Sigmoid colon (tissue), 7 donors: ENCODE data around the gene GRID1. TPM values are rescaled to one million over a fixed set of nuclear protein-coding genes. Genes with fewer than 3 reads are reported as not detected.

ENCODE experiments used
- DNase-seq: peaks from one replicate; pipeline ENCODE4 v3.0.0-alpha.2; 2019
- H3K27ac ChIP-seq, 4 donors: fragments of 200-600 bp; sonication (generic); one replicate each; pipeline ENCODE4 v1.5.1; 2016 to 2019; ENCODE audit warnings: mild to moderate bottlenecking in 1 of 4
- H3K27me3 ChIP-seq, 3 donors: fragments of 200-600 bp; sonication (generic); one replicate each; pipeline ENCODE4 v1.5.1; 2019; ENCODE audit warnings: mild to moderate bottlenecking in 1 of 3
- H3K36me3 ChIP-seq, 4 donors: fragments of 200-600 bp; sonication (generic); one replicate each; pipeline ENCODE4 v1.5.1; 2016 to 2019
- H3K4me1 ChIP-seq, 4 donors: fragments of 200-600 bp; sonication (generic); one replicate each; pipeline ENCODE4 v1.5.1; 2017 to 2019
- H3K4me3 ChIP-seq, 4 donors: fragments of 200-600 bp; sonication (generic); one replicate each; pipeline ENCODE4 v1.5.1; 2017 to 2019; ENCODE audit warnings: mild to moderate bottlenecking in 2 of 4, moderate library complexity in 1 of 4
- H3K9me3 ChIP-seq, 4 donors: fragments of 200-600 bp in 3 of 4; sonication (generic) in 3 of 4; one replicate each; pipeline versions ENCODE4 v1.5.1 to v1.6.1; 2013 to 2019
- CTCF ChIP-seq, 4 experiments: fragments of 450-650 bp in 3 of 4; fragments of 200-600 bp in 1 of 4; IDR thresholded peaks; one replicate each; pipeline ENCODE4 v1.5.1; 2016 to 2019; ENCODE audit warnings: antibody characterized with exemption in 4 of 4, mild to moderate bottlenecking in 3 of 4, moderate library complexity in 2 of 4
- EP300 ChIP-seq, 4 donors: sonication (generic); formaldehyde crosslinking; IDR thresholded peaks; one replicate each; pipeline ENCODE4 v1.6.1; 2017; ENCODE audit warnings: antibody characterized with exemption in 4 of 4
- POLR2A ChIP-seq, 2 donors: fragments of 450-650 bp; IDR thresholded peaks; one replicate each; pipeline ENCODE4 v1.6.1; 2016; ENCODE audit warnings: antibody characterized with exemption in 2 of 2, mild to moderate bottlenecking in 2 of 2, moderate library complexity in 2 of 2
- POLR2AphosphoS5 ChIP-seq, 4 donors: sonication (generic); formaldehyde crosslinking; IDR thresholded peaks; one replicate each; pipeline ENCODE4 v1.6.1; 2017; ENCODE audit warnings: antibody characterized with exemption in 4 of 4
- WGBS, 2 donors: extraction: QIAGEN DNeasy Blood & Tissue Kit; methylation state at CpG; one replicate each; pipeline ENCODE4 v1.1.7; 2013; 5-methylcytosine and 5-hydroxymethylcytosine counted together
- intact Hi-C: fragments of 100-400 bp; cut with DNase I; formaldehyde crosslinking; loops from one replicate; pipeline ENCODE4 v1.15.1; 2023
- polyA plus RNA-seq, 3 donors: library from polyadenylated mRNA; stranded (reverse); fragments of 200-250 nt; gene quantifications; one replicate each; pipeline ENCODE4 v1.2.3, GENCODE V29; 2013
- total RNA-seq, 4 donors: library from RNA; depleted of rRNA; stranded (reverse); fragments of >200 nt; gene quantifications; one replicate each; pipeline ENCODE4 v1.1.0, GENCODE V29; 2016
- donor health status: healthy with polysubstance abuse.
- donor health status: Bipolar disorder and iron deficiency.
- donor health status: healthy.

Gene GRID1
- total and polyA plus RNA-seq, 7 donors: 0.66 to 4.7 (median 1.1) TPM; not detected in 2

GRCh38 chr10:86104156-86104555 is 262.4 kb downstream of the GRID1 start:
- H3K4me1 ChIP-seq: no peaks in the 10 kb centered on the region
- 59 to 77% methylated on average over 5 of the region's 5 CpGs for WGBS, 2 donors
- H3K27me3 ChIP-seq: no peaks in the 10 kb centered on the region
- no peaks in the 10 kb centered on the region for H3K9me3 ChIP-seq
- H3K4me3 ChIP-seq: no peak overlapping the region
- DNase-seq: no peak
- H3K36me3 ChIP-seq: no peaks in the 10 kb centered on the region
- TF ChIP-seq POLR2A (IDR thresholded peaks at IDR 0.05) (no peak), CTCF (IDR thresholded peaks at IDR 0.05) (no peak)
- intact Hi-C loops: no loop called here
- H3K27ac ChIP-seq: no peak overlapping the region

- H3K4me1 ChIP-seq: no peaks in the 10 kb centered on the region
- no peaks in the 10 kb centered on the region for H3K9me3 ChIP-seq
- H3K27ac ChIP-seq: no peak overlapping the region
- intact Hi-C loops: no loop called here
- no peak overlapping the region for H3K4me3 ChIP-seq
- whole genome bisulfite sequencing, 2 donors: 69 to 75% methylated on average over 8 of the region's 8 CpGs
- H3K36me3 ChIP-seq: no peaks in the 10 kb centered on the region
- H3K27me3 ChIP-seq: no peaks in the 10 kb centered on the region
- no peak for DNase-seq
- TF ChIP-seq POLR2AphosphoS5 (IDR thresholded peaks at IDR 0.05) (no peak), EP300 (IDR thresholded peaks at IDR 0.05) (no peak), CTCF (IDR thresholded peaks at IDR 0.05) (no peak), POLR2A (IDR thresholded peaks at IDR 0.05) (no peak)
Observed at GRCh38 chr10:86103391-86104101, 263.0 kb downstream of the GRID1 start.

GRCh38 chr10:86102451-86102850 is 264.1 kb downstream of the GRID1 start:
- 82 to 86% methylated on average over 5 of the region's 5 CpGs for WGBS, 2 donors
- H3K4me1 ChIP-seq: no peaks in the 10 kb centered on the region
- H3K9me3 ChIP-seq: no peaks in the 10 kb centered on the region
- no peak overlapping the region for H3K4me3 ChIP-seq
- intact Hi-C loops: no loop called here
- H3K36me3 ChIP-seq: no peaks in the 10 kb centered on the region
- H3K27me3 ChIP-seq: no peaks in the 10 kb centered on the region
- no peak for TF ChIP-seq POLR2A (IDR thresholded peaks at IDR 0.05)
- TF ChIP-seq EP300 (IDR thresholded peaks at IDR 0.05): no peak
- no peak for TF ChIP-seq CTCF (IDR thresholded peaks at IDR 0.05)
- TF ChIP-seq POLR2AphosphoS5 (IDR thresholded peaks at IDR 0.05): no peak
- H3K27ac ChIP-seq: no peak overlapping the region
- DNase-seq: no peak

GRCh38 chr10:86102031-86102430 is 264.6 kb downstream of the GRID1 start:
- WGBS, 2 donors: 73 to 89% methylated on average over 2 of the region's 2 CpGs
- no peak for DNase-seq
- no peak for TF ChIP-seq EP300 (IDR thresholded peaks at IDR 0.05)
- no peak for TF ChIP-seq POLR2AphosphoS5 (IDR thresholded peaks at IDR 0.05)
- Histone ChIP-seq H3K4me3 (no peak overlapping the region), H3K27me3 (no peaks in the 10 kb centered on the region), H3K36me3 (no peaks in the 10 kb centered on the region), H3K4me1 (no peaks in the 10 kb centered on the region), H3K9me3 (no peaks in the 10 kb centered on the region), H3K27ac (no peak overlapping the region)
- intact Hi-C loops: no loop called here

GRCh38 chr10:86100581-86101061 is 266.0 kb downstream of the GRID1 start:
- no peak overlapping the region for H3K4me3 ChIP-seq
- WGBS, 2 donors: 37 to 58% methylated on average over 5 of the region's 5 CpGs
- no peaks in the 10 kb centered on the region for H3K9me3 ChIP-seq
- intact Hi-C loops: no loop called here
- no peak overlapping the region for H3K27ac ChIP-seq
- H3K27me3 ChIP-seq: no peaks in the 10 kb centered on the region
- TF ChIP-seq POLR2AphosphoS5 (IDR thresholded peaks at IDR 0.05) (no peak), CTCF (IDR thresholded peaks at IDR 0.05) (no peak), POLR2A (IDR thresholded peaks at IDR 0.05) (no peak), EP300 (IDR thresholded peaks at IDR 0.05) (no peak)
- no peak for DNase-seq
- no peaks in the 10 kb centered on the region for H3K4me1 ChIP-seq
- no peaks in the 10 kb centered on the region for H3K36me3 ChIP-seq
